Fibroblast of pulmonary artery (primary cell): Measurements from ENCODE around the gene CYP39A1.

Source experiments
- DNase-seq: peaks from one replicate; pipeline ENCODE4 v3.0.0-alpha.2; 2010; ENCODE audit warnings: low read depth
- H3K4me3 ChIP-seq: replicated peaks from 2 replicates; pipeline ENCODE4 v1.5.1; 2011; ENCODE audit warnings: low read depth, mild to moderate bottlenecking, control low read depth, low read length, moderate library complexity
- TF ChIP-seq, protein P1 (sequence below): IDR thresholded peaks from 2 replicates; pipeline ENCODE4 v1.5.1; 2011; ENCODE audit warnings: mild to moderate bottlenecking, control low read depth, low read length, inconsistent platforms; ENCODE audit errors: missing control alignments

CYP39A1 gene

GRCh38 chr6:46525583-46525982 is 127.0 kb downstream of the CYP39A1 start:
- H3K4me3 ChIP-seq: no peak overlapping the region
- TF ChIP-seq, protein P1, sequence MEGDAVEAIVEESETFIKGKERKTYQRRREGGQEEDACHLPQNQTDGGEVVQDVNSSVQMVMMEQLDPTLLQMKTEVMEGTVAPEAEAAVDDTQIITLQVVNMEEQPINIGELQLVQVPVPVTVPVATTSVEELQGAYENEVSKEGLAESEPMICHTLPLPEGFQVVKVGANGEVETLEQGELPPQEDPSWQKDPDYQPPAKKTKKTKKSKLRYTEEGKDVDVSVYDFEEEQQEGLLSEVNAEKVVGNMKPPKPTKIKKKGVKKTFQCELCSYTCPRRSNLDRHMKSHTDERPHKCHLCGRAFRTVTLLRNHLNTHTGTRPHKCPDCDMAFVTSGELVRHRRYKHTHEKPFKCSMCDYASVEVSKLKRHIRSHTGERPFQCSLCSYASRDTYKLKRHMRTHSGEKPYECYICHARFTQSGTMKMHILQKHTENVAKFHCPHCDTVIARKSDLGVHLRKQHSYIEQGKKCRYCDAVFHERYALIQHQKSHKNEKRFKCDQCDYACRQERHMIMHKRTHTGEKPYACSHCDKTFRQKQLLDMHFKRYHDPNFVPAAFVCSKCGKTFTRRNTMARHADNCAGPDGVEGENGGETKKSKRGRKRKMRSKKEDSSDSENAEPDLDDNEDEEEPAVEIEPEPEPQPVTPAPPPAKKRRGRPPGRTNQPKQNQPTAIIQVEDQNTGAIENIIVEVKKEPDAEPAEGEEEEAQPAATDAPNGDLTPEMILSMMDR: no peak
- DNase-seq: no peak

DNA sequence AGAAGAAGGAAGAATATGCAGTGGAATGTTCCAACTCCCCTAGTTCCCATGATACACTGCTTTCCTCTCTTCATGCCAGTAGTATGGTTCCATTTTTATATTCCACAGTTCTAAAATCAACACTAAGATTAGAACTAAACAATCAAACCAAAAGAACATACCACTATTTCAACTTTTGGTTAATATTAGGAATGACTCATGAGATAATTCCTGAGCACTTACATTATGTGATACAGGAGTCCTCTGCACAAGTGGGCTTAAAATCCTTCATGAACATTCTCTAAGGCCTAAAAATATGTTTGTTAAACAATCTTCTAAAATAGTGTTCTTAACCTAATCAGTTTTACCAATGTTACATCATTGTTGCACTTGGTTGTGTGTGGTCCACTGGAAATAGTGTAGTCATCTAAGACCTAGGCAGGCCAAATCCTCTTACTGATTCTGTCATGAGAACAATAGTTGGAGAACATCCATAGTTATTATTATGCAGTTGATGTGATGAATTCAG is 131.1 kb downstream of the CYP39A1 start:
- no peak for DNase-seq
- TF ChIP-seq, protein P1: no peak
- H3K4me3 ChIP-seq: no peak overlapping the region

GRCh38 chr6:46517202-46517601 is 135.4 kb downstream of the CYP39A1 start:
- H3K4me3 ChIP-seq: no peak overlapping the region
- DNase-seq: no peak
- TF ChIP-seq, protein P1: no peak

DNA sequence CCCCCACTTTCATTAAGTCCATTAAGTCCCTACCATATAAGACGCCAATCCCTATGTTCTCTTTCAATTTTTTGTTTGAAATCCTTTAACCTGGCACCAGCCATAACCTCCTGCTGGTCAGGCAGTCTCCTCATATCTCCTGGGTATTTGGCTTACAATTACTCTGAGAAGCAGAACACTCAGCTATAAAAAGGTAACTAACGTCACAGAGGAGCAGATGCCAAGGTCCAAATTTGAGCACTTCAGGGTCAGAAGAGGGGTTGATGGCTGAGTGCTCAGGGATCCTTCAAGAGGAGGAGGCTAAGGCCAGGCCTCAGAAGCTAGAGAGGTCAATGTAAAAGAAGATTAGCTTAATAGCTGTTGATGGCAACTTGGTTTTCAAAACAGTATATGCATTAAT is 139.1 kb downstream of the CYP39A1 start:
- TF ChIP-seq, protein P1: no peak
- no peak for DNase-seq
- no peak overlapping the region for H3K4me3 ChIP-seq

DNA sequence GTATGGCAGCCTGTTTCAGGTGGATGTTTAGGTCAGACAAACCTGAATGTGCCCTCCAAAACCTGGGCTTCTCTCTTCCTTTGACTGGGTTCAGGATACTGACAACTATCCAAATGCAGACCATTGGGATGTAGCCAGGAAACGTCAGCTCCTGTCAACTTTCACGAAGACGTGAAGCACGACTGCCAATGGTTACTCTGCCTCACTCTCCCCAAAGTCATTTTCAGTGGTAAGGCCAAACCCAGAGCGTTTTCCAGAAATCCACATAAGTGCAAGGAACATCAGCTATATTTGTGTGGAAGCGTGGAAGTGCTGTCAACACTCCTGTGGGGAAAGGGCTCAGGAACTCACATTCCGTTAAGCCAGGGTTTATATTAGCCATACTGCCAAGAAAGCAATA is 141.3 kb downstream of the CYP39A1 start:
- TF ChIP-seq, protein P1: no peak
- no peak overlapping the region for H3K4me3 ChIP-seq
- DNase-seq: no peak

DNA sequence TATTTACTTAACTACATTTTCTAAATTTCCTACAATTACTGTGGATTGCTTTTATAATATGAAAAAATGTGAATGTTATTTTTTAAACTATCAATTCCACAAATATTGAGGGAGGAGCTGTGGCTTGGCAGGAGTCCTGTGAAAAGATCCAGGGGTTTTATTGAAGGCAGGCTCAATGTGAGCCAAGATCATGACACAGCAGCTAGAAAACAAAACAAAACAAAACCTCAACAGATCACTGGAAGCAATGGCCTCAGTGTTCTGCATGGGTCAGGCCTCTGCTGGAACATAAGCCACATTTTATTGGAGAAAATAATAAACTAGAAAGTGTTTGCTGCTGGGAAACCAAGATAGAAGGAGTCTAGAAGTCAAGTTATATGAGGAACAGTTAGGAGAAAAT is 142.0 kb downstream of the CYP39A1 start:
- TF ChIP-seq, protein P1: no peak
- H3K4me3 ChIP-seq: no peak overlapping the region
- DNase-seq: peak; percentile 41

DNA sequence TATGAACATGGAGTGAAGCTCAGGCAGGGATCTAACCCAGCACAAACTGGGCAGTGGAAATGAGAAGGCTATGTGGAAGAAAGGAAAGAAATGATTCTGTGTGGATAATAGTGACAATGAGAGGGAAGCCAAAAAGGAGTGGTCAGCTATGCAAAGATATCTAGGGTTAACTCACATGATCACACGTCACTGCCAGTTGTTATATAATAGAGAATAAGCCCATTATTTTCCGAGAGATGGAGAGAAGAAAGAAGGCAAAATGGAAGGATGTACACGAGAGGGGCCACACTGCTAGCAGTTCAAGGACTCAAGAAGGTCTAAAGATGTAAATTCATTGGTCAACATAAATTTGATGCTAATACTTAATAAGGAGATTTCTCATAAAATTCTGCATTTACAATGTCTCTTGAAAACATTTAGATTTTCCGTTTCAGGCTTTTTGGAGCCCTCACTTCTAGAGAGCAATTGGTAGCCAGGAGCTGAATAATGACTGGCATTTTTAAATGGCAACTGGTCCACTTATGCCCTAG is 142.6 kb downstream of the CYP39A1 start:
- TF ChIP-seq, protein P1: no peak
- no peak for DNase-seq

More for the DNA sequence above, 142.6 kb downstream of the CYP39A1 start:
- no peak overlapping the region for H3K4me3 ChIP-seq
